ENCODE results near the gene ARHGAP32.
"Not testable (repeated sequence)": the region's sequence is repeated elsewhere in the genome, so short reads cannot be mapped to it uniquely, and the experiment has no call there.

The ARHGAP32 gene

GRCh38 chr11:129202646-129203045 is 10.5 kb upstream of the ARHGAP32 start:
- no peak for DNase-seq (ENCODE audit: low read depth)

GRCh38 chr11:129195682-129196081 is 3.6 kb upstream of the ARHGAP32 start:
- DNase-seq (ENCODE audit: low read depth), result no peak

GRCh38 chr11:129191649-129192048 is 476 bp downstream of the ARHGAP32 start:
- DNase-seq (ENCODE audit: low read depth), result no peak

GRCh38 chr11:129190087-129190486 is 2.0 kb downstream of the ARHGAP32 start:
- peak; percentile 39 for DNase-seq (ENCODE audit: low read depth)

- no peak for DNase-seq (ENCODE audit: low read depth)
Measured at GRCh38 chr11:129189646-129190045, 2.5 kb downstream of the ARHGAP32 start.

- not testable (repeated sequence) for DNase-seq (ENCODE audit: low read depth)
Measured at GRCh38 chr11:129185082-129185481, 7.0 kb downstream of the ARHGAP32 start.

DNA sequence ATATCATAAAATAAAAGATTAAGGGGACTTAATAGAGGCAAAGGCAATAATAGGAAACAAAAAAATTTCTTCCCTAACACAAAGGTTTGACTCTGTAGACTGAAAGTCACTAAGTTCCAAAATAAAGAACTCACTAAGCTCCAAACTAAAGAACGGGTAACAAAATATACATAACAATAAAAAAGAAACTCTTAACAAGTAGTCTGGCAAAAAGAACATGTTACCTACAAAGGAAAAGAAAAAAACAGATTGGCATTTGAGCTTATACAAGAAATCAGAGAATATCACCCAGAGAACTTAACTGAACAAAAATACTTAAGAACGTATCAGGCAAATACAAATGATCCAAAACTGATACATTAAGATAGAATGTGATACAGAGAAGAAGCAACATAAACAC is 7.5 kb downstream of the ARHGAP32 start:
- no peak for DNase-seq (ENCODE audit: low read depth)

DNA sequence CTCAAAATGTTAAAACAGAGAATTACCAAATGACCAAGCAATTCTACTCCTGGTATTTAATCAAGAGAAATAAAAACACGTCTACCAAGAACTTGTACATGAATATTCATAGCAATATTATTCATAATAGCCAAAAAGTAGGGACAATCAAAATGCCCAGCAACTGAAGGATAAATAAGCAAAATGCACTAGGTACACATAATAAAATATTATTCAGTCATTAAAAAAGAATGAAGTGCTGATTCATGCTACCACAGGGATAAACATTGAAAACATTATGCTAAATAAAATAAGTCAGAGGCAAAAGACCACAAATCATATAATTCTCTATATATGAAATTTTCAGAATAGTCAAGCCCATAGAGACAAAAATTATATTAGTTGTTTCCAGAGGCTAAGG is 24.8 kb downstream of the ARHGAP32 start:
- DNase-seq (ENCODE audit: low read depth), result no peak

- no peak for DNase-seq (ENCODE audit: low read depth)
Measured at GRCh38 chr11:129163714-129164164, 28.4 kb downstream of the ARHGAP32 start.

DNA sequence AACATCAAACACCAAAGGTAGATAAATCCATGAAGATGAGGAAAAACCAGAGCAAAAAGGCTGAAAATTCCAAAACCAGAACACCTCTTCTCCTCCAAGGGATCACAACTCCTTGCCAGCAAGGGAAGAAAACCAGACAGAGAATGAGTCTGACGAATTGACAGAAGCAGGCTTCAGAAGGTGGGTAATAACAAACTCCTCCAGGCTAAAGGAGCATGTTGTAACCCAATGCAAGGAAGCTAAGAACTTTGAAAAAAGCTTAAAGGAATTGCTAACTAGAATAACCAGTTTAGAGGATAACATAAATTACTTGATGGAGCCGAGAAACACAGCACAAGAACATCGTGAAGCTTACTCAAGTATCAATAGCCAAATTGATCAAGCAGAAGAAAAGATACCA is 35.0 kb downstream of the ARHGAP32 start:
- DNase-seq (ENCODE audit: low read depth), result not testable (repeated sequence)

DNA sequence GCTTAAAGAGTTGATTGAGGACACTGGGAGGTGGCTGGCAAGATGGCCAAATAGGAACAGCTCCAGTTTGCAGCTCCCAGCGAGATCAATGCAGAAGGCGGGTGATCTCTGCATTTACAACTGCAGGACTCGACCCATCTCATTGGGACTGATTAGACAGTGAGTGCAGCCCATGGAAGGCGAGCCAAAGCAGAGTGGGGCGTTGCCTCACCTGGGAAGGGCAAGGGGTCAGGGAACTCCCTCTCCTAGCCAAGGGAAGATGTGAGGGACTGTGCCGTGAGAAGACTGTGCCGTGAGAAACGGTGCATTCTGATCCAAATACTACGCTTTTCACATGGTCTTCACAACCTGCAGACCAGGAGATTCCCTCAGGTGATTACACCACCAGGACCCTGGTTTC is 36.4 kb downstream of the ARHGAP32 start:
- no peak for DNase-seq (ENCODE audit: low read depth)

GRCh38 chr11:129148487-129148886 is 43.6 kb downstream of the ARHGAP32 start:
- no peak for DNase-seq (ENCODE audit: low read depth)

DNA sequence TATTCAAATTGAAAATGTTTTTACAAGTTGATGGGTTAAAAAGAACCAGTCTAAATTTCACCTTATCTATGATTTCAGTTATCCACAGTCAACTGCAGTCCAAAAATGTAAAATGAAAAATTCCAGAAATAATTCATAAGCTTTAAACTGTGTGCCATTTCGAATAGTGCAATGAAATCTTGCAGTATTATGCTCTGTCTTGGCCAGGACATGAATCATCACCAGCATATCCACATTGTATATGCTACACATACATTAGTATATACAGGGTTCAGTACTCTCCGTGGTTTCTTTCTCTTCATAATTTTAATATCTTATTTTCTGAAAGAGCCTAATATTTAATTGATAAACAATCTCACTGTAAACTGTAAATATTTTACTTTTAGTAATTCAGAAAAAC is 45.9 kb downstream of the ARHGAP32 start:
- DNase-seq (ENCODE audit: low read depth), result peak; percentile 17

DNA sequence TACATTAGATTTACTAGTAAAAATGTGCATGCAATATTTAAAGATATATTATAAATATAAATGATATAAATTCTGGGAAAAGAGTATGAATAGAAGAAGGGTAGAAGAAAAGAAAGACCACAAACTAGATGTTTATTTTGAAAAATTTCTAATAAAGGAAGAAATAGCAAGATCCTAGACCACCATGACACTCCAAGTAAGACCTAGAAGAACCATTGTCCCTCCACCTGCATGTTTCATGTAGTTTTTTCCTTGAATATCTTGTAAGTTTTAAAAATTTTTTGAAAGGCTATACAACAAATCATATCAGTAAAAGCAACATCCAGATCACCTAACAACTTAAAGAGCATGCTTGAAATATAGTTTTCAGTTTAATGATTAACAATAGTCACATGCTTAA is 46.8 kb downstream of the ARHGAP32 start:
- DNase-seq (ENCODE audit: low read depth), result no peak

GRCh38 chr11:129144256-129144655 is 47.9 kb downstream of the ARHGAP32 start:
- DNase-seq (ENCODE audit: low read depth), result peak; percentile 13

- peak; percentile 98 for DNase-seq (ENCODE audit: low read depth)
Measured at GRCh38 chr11:129143335-129143734, 48.8 kb downstream of the ARHGAP32 start.

- DNase-seq (ENCODE audit: low read depth), result no peak
Measured at GRCh38 chr11:129141748-129142523, 50.2 kb downstream of the ARHGAP32 start.

DNA sequence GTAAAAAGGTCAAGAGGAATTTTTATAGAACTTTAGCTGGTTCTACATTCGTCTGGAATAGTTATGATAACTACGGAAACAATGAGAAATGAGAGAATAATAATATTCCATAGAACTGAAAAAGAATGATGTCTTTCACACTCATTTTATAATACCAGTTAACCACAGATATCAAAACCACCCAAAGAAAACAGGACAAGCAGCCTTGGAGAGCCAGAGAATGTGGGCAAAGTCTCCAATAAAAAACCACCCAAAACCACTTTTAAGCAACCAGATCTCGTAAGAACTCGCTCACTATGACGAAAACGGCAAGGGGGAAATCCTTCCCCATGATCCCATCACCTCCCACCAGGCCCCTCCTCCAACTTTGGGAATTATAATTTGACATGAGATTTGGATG is 60.8 kb downstream of the ARHGAP32 start:
- DNase-seq (ENCODE audit: low read depth), result no peak

GRCh38 chr11:129128881-129129620 is 63.1 kb downstream of the ARHGAP32 start:
- not testable (repeated sequence) for DNase-seq (ENCODE audit: low read depth)

DNA sequence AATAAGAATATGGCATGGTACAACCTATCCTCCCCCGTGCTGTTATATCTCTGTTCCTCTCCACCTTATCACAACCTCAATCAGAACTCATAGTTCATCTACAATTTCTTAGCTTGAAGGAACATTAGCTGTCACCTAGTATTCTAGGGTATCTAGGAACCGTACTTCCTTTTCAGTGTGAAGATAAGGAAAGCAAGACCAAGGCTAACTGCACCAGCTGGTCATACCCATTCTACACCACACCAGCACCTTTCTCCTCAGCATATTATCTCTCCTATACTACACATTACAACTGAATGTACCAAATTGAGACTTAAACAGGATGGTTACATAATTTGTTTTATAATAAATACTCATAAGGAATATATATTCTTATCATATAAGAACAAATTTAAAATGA is 73.1 kb downstream of the ARHGAP32 start:
- DNase-seq (ENCODE audit: low read depth), result peak; percentile 9

DNA sequence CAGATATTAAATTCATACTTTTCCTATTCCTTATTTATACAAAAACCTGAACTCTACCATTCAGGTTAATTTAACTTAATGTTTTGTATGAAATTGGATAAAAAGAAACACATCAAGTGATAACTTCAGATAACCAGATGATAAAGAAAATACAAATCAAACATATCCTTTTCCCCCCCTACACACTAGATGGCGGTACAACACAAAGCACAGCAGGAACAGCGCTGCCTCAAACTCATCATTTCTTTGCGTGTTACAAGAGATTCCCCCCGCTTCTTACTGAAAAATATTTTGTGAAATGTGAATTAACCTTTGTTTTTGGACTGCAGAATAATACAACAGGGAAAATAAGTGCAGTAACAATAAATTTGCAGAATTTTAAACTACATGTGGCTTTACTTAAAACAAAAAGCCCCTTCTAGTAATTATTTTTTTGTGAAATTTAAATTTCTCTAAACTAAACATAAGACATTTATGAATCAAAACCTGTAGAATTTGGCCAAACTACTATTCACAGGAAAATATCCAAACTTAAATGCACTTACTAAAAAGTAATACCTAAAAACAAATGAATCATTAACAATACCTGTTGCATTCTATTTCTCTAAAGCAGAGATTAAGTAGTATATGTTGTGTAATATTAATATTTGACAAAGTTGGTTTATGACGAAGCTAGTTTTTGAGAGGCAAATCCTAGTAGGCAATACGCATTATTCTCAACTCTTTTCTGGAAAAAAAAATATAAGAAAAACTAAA is 74.4 kb downstream of the ARHGAP32 start:
- peak; percentile 69 for DNase-seq (ENCODE audit: low read depth)
